IPS DF 19.7 (cell line): ENCODE results near the gene TP53BP1.

Experiments
- DNase-seq: peaks from one replicate; pipeline ENCODE4 v3.0.0-alpha.2; 2013; ENCODE audit warnings: low read depth, low spot score

TP53BP1 gene

GRCh38 chr15:43520138-43520537 is 27.2 kb upstream of the TP53BP1 start:
- DNase-seq, result no peak

DNA sequence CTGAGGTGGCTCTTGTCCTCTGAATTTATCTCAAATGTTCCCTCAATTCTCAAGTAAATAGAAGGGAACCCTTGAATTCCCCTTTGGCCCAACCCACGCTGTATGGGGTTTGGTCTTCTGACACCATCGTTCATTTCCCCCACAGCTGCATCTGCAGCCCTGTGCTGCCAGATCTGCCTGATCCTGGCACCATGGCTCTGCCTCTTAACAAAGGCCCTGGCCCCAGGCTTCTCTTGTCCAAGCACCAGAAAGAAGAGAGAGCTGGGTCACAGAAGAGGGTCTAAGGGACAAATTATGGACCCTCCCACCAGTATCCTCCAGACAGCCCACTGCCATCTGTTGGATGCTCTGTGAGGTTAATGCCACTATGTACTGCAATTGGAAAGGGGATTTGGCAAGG is 26.2 kb upstream of the TP53BP1 start:
- no peak for DNase-seq

- DNase-seq, result no peak
Observed at GRCh38 chr15:43518197-43518761, 25.3 kb upstream of the TP53BP1 start.

DNA sequence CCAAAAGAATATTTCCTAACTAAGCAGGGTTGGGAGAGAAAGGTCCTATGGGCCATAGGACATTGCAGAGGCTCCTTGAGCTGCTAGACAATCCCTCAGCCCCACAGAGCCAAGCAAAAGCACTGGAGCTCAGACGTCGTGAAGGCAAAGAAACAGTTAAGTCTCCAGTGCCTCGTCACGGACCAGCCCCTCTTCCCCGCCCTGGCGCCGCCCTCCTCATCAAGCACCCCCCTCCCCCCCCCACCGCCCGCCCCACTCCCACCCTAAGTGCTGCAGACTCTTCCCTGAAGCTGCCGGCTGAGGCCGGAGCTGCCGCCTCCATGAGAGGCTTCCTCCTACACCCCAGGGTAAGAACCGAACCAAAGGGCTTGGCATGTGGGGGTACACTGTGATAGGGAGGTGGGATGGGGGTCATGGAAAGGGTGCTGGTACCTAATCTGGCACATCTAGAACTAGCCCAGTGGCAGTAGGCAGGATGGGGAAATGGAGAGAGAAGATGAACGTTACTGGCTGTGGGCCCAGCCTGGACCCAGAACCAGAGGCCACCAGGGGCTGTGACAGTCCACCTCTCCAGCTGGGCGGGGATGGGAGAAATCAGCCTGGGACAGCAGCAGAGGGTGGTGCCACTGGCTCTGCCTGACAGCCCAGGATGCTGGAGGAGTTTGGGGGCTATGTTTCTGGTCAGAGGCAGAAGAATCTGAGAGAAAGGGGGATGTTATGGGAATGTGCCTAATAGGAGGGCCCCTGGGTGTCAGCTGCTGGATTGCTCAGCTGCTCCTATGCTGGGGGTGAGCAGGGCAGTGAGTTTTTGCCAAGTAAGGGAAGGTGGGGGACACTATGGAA is 24.6 kb upstream of the TP53BP1 start, which contains the start of gene MAP1A:
Gene MAP1A (plus strand): TSS at position 255 of the 843 bp plus-strand sequence. CDS start 3,866 bp downstream, outside the sequence.
- no peak for DNase-seq

DNA sequence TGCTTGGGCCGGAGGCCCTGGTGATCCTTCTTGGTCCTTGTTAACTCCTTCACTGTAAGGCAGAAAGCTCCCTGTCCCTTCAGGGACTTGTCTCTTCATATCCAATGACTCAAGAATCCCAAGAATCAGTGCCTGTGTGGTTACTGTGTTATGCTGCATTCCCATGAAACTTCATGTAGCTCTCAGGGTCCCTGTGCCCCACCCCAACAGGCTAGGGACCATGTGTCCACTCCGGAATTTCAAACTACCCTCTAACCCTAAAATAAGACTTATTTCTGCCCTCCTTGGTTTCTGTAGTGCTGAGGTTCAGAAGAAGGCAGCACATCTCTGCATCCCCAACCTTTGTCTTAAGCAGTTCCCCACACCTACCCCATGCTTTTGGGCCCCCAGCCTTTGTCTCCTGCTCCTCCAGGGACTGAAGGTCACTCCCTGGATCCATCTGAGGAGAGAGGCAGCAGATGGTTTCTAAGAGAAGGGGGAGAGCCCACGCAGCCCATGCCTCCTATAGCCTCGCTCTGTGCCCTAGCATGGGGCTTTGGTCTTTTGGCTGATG is 23.9 kb upstream of the TP53BP1 start:
- DNase-seq, result no peak

DNA sequence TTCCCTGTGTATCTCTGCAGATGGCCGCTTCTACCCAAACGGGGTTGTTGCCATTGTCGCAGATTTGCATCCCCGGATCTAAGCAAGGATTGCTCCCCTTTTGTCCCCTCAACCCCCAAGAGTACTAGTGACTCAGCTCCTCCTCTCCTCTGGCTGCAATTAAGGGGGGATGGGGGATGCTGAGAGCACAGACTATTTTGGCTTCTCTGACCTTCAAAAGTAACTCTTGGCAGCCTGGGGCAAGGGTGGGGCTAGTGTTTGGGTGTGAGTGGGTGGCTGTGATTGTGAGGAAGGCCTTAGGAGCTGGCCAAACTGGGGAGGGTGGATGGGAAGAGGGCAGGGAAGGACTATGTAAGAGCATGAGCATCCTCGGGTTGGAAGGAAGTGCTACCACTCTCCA is 23.2 kb upstream of the TP53BP1 start:
- no peak for DNase-seq

GRCh38 chr15:43515741-43516140 is 22.8 kb upstream of the TP53BP1 start:
- DNase-seq, result no peak

GRCh38 chr15:43514241-43515057 is 21.5 kb upstream of the TP53BP1 start:
- DNase-seq, result no peak

DNA sequence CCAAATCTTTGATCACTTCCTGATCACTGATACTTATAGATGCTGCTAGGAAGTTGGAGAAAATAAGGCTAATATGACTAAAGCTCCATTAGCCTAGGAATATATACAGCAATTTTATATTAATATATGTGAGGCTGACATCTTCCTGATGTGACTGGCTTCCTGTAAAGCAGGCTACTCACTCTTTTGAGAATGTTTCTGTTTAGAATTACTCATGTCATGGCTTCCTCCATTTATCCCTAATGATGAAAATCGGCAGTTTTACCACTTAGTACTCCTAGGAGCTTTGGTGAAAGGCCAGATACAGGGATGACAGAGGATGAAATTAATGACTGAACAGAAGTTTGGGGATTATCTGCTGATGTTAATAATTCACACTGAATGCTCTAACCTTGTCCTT is 20.6 kb upstream of the TP53BP1 start:
- no peak for DNase-seq

GRCh38 chr15:43511012-43511885 is 18.3 kb upstream of the TP53BP1 start:
- no peak for DNase-seq

- peak; percentile 96 for DNase-seq
Observed at GRCh38 chr15:43510200-43511011, 17.4 kb upstream of the TP53BP1 start.

- no peak for DNase-seq
Observed at GRCh38 chr15:43509660-43510199, 16.8 kb upstream of the TP53BP1 start.

DNA sequence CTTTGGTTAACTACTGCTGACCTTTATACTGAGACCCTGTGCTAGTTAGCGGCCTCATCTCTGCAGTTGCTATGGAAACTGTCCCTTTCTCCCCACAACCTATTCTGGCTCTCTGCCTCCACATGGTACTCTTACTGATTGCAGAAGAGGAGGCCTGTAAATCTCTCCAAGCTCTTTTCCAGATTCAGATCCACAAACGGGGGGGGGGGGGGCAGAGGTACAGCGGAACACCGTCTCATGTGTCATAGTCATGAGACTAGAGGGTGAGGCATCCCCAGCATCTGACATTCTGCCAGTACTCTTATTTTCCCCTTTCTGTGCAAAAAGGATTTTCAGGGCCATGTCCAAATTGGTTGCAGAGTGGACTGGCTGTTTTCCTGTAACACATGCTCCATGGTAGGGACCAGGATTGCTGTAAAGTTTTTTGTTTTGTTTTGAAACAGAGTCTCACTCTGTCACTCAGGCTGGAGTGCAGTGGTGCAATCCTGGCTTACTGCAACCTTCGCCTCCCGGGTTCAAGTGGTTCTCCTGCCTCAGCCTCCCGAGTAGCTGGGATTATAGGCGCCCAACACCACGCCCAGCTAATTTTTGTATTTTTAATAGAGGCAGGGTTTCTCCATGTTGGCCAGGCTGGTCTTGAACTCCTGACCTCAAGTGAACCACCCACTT is 16.2 kb upstream of the TP53BP1 start:
- DNase-seq, result no peak

DNA sequence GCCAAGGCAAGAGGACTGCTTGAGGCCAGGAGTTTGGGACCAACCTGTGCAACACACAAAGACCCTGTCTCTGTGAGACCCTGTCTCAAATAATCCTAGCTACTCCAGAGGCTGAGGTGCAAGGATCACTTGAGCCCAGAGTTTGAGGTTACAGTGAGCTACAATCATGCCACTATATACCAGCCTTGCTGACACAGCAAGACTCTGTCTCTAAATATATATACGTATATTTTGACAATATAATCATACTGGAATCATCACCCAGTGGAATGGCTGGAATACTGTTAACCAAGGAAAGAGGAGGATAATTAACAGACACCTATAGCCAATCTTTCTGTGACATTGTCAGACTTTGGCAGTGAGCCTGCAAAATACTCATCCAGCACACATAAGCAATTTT is 15.5 kb upstream of the TP53BP1 start:
- DNase-seq, result no peak

- DNase-seq, result no peak
Observed at GRCh38 chr15:43505738-43506137, 12.8 kb upstream of the TP53BP1 start.

- DNase-seq, result no peak
Observed at GRCh38 chr15:43499635-43500034, 6.7 kb upstream of the TP53BP1 start.

GRCh38 chr15:43498990-43499389 is 6.0 kb upstream of the TP53BP1 start:
- DNase-seq, result no peak

DNA sequence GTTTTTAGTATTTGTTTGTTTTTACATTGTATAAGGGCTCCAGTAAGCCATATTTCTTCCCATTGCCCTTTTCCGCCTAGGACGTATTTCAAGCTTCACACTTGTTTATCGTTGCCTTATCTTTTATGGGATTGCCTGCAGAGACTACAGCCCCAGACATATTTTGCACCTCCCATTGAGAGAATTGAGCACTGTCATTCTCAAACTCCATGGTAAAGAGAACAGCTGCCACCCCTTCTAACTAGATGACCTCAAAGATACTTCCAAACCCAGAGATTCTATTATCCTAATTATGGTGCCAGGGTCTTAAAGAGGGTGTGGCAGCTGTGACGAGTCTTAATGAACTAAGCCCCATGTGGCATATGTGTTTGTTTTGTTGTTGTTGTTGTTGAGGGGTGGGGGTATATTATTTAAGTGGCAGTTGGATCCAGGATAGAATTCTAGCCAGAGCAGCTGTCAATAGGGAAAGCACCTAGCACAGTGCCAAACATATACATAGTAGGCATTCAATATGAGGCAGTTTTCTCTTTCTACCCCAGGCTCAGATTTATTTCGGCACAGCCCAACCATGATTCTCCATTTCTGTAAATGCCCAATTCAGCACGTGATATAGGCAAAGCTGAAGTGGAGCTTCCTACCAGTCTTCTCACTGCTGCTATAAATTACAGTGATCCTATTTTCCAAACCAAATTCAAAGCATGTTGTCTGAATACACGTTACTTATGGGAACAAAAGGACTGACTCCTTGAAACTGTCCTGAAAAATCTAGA is 932 bp upstream of the TP53BP1 start:
- DNase-seq, result no peak

DNA sequence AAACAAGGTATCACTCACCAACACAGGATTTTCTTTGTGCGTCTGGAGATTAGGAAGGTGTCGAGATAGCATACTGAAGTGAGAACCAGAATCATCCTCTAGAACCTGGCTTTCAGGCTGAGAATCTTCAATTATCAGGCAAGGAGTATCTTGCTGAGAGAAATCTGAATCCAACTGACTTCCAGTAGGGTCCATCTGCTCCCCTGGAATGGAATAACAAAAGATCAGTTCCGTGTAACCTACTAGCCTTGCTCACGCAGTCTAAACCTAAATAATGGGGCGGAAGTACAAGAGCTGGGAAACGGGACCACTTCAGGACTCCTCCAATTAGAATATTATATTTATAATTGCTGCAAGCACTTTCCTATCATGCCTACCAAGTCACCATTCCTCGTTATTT is 690 bp downstream of the TP53BP1 start:
- no peak for DNase-seq
